ENCODE data around the gene GCDH.
"Not testable (repeated sequence)": the region's sequence is repeated elsewhere in the genome, so short reads cannot be mapped to it uniquely, and the experiment has no call there.

The GCDH gene

DNA sequence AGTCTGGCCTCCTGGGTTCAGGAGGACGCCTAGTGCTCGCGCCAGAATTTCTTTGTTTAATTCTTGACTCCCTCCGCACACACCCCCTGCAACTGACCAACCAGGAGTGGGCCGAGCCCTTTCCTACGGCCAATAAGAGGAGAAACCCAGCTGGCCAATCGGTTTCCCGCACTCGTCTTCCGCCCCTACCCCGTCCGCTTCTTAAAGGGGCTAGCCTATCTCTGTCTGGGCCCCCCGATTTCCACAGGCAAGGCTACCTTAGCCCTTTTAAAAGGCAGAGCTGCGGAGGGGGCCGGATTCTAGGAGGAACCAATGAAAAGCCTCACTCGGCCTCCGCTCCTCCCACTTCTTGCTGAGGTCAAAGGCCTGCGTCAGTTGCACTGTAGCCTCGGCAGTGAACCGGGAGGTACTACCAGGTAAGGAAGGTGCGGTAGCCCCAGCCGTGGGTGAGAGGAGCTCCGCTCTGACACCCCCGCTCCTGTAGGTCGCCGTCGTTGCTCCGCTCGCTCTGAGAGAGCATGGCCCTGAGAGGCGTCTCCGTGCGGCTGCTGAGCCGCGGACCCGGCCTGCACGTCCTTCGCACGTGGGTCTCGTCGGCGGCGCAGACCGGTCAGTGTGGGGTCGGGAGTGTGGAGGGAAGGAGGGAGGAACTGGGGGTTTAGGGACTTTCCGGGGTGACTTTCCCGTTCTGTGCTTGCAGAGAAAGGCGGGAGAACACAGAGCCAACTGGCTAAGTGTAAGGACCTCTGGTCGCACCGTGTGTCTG lies at the start of gene GCDH:
Gene GCDH, plus strand, starts transcription at position 374 of the 766 bp plus-strand sequence. Its CDS starts 145 bp downstream, at position 519.
- DNase-seq (ENCODE audit: low spot score): peak; percentile 98

DNA sequence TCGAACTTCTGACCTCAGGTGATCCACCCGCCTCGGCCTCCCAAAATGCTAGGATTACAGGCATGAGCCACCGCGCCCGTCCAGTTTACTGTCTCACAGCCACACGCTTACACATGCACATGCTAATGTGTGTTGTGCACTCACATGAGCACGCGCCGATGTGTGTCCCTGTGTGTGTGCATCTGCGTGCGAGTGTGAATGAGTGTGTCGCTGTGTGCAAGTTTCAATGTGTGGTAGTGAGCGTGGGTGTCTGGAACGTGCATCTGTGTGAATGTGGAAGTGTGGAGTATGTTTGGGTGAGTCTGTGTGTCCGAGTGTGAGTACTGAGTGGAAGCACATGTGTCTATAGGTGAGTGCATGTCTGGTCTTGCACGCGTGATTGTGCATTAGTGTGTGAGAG lies 48.4 kb upstream of the GCDH start:
- DNase-seq (ENCODE audit: low spot score): no peak

DNA sequence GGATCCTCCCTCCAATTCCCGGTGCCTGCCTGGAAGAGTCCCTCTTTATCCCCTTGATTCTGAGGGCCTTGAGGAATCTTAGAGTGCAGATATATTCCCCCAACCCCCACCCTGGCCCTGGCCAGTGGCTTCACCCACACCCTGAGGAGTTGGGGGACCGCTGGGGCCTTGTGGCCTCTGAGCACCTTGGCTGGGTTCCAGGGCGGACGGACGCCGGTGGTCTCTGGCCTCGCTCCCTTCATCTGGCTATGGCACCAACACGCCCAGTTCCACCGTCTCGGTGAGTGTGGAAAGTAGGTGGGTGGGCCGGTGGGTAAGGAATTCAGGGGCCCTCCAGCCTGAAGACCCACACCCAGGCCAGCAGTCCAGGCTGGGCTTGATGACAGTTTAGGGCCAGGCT lies 47.6 kb upstream of the GCDH start:
- no peak for DNase-seq (ENCODE audit: low spot score)

DNA sequence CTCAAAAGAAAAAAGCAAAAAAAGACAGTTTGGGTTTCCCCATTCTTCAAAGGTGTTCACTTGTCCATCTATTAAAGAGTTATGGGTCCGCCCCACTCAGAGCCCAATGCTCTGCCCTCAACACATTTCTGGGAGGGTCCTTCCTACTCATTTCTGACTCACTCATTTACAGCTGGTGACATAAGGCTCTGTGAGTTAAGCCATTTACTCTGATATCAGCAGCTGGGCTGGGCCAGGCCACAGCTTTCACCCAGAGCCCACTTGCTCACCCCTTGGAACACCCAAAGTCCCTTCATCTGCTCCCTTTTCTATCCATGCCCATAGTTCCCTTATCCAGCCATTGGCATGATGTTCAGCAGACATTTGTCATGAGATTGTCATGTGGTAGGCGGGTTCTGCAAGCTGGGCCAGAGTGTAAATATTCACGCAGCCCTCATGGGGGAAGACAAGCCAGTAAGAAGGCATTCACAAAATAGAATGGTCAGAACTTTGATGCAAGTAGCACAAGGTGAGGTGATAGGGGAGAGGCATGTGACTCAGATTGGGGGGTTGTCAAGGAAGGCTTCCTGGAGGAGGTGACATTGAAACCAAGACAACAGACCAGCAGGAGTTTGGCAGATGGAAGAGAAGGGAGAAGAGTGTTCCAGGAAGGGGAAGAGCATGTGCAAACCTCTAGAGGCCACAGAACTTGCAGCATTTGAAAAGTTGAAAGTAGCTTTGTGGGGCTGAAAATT lies 46.8 kb upstream of the GCDH start:
- DNase-seq (ENCODE audit: low spot score): no peak

DNA sequence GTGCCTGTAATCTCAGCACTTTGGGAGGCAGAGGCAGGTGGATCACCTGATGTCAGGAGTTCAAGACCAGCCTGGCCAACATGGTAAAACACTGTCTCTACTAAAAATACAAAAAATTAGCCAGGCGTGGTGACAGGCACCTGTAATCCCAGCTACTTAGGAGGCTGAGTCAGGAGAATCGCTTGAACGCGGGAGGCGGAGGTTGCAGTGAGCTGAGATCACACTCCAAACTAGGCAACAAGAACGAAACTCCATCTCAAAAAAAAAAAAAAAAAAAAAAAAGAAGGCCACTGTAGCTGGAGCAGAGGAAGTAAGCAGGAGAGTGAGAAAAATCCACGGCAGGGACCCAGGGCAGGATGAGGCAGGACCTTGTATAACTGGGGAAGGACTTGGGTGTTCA lies 44.3 kb upstream of the GCDH start:
- not testable (repeated sequence) for DNase-seq (ENCODE audit: low spot score)

DNA sequence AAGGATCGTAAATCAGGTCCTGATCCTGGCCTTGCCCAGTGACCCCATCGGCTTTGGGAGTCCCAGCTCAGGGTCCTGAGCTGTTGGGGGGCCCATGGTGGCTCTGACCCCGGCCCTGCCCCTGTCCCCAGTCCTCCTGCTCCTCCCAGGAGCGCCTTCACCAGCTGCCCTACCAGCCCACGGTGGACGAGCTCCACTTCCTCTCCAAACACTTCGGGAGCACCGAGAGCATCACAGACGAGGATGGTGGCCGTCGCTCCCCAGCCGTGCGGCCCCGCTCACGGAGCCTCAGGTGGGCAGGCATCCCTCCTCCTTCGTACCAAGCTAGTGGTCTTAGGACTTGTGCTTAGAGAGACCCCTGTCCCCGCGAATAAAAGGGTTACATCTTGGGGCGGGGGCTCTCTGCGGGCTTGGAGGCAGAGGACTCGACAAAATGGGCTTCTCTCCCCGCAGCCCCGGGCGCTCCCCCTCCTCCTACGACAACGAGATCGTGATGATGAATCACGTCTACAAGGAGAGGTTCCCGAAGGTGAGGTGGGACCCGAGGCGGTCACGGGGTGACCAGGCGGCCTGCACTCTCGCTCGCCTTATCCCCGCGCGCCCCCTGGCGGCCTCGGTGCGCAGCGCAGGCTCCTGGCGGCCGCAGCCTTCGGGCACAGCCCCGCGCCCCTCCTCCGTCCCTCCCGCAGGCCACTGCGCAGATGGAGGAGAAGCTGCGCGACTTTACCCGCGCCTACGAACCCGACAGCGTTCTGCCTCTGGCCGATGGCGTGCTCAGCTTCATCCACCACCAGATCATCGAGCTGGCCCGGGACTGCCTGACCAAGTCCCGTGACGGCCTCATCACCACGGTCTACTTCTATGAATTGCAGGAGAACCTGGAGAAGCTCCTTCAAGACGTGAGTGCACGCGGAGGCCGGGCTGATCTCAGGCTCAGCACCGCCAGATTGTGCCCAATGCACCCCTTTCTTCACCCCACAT lies 43.5 kb upstream of the GCDH start:
- DNase-seq (ENCODE audit: low spot score): peak; percentile 44

DNA sequence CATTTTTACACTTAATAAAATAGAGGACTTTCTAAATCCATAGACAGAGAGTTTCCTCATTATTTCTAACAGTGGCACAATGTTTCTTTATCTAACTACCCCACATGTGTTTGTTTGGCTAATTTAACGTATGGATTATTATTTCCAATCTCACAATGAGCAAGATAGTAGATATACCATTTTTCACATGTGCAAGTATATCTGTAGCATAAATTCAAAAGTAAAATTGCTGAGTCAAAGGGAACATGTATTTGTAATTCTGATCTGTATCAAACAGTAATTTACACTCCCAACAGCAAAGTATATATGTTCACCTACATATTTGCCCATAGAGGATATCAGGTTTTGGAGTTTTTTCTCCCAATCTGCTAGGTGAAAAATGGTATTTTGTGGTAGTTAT lies 34.3 kb upstream of the GCDH start:
- no peak for DNase-seq (ENCODE audit: low spot score)

DNA sequence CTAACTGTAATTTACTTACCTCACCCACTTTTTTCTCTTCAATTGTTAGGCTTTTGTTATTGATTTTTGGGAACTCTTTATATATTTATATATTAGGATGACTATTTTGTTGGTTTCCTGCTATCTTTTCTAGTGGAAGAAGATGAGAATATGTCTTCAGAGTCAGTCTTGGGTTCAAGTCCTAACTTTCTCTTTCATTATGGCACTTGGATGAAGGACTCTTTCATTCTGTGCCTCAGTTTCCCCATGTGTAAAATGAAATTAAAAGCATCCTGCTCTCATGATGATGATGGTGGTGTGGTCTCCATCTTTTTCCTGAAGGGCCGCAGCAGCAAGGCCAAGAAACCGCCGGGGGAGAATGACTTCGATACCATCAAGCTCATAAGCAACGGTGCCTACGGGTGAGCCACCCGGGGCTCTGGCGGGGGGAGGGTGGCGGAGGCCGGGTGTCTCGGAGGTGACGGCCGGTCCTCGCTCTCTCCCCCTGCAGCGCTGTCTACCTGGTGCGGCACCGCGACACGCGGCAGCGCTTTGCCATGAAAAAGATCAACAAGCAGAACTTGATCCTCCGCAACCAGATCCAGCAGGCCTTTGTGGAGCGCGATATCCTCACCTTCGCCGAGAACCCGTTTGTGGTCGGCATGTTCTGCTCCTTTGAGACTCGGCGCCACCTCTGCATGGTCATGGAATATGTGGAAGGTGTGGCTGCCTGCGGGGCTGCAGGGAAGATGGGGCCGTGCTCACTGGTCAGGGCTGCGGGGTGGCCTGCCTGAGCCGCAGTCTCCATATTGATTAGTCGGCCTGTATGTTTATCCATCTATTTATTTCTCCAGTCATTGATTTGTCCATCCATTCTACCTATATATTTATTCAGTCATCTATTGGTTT lies 32.7 kb upstream of the GCDH start:
- no peak for DNase-seq (ENCODE audit: low spot score)

DNA sequence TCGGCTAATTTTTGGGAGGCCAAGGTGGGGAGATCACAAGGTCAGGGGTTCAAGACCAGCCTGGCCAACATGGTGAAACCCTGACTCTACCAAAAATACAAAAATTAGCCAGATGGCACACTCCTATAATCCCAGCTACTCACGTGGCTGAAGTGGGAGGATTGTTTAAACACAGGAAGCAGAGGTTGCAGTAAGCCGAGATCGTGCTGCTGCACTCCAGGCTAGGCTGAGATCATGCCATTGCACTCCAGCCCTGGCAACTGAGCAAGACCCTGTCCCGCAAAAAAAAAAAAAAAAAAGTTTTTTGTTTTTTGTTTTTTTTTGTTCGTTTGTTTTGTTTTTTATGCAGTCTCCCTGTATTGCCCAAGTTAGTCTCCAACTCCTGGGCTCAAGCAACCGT lies 31.4 kb upstream of the GCDH start:
- DNase-seq (ENCODE audit: low spot score): no peak

DNA sequence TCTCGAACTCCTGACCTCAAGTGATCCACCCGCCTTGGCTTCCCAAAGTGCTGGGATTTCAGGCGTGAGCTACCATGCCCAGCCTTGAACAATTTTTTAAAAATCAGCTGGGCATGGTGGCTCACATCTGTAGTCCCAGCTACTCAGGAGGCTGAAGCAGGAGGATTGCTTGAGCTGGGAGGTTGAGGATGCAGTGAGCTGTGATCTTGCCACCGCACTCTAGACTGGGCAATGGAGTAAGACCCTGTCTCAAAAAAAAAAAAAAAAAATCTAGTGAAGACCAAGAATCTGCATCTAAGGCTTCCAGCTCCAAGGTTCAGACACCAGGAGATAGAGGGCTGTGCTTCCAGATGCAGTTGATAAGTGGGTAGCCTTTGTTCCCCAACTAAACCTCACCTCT lies 26.8 kb upstream of the GCDH start:
- no peak for DNase-seq (ENCODE audit: low spot score)

DNA sequence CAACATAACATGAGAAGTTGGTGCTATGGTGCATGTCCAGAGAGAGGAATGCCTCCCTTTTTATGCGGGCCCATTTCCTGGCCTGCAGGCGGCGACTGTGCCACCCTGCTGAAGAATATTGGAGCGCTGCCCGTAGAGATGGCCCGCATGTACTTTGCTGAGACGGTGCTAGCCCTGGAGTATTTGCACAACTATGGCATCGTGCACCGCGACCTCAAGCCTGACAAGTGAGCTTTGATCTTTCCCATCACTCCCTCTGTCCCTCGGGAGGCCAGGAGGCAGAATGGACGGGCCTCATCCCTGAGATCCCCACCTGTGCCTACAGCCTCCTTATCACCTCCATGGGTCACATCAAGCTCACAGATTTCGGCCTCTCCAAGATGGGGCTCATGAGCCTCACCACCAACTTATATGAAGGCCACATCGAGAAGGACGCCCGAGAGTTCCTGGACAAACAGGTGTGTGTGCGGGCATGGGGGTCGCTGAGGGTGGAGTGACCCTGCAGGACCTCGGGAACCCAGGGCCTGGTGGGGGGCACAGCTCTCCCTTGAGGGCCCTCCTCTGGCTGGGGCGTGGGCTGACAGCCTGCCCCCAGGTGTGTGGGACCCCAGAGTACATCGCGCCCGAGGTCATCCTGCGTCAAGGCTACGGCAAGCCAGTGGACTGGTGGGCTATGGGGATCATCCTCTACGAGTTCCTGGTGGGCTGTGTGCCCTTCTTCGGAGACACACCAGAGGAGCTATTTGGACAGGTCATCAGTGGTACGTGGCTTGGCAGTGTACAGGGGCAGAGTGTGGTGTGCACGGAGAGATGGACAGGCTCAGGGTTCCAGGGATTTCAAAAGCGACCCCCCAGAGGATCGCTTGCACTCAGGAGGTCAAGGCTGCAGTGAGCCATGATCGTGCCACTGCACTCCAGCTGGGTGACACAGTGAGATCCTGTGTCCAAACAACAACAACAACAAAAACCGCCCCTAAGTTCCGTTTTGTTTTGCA lies 25.9 kb upstream of the GCDH start:
- DNase-seq (ENCODE audit: low spot score): no peak

DNA sequence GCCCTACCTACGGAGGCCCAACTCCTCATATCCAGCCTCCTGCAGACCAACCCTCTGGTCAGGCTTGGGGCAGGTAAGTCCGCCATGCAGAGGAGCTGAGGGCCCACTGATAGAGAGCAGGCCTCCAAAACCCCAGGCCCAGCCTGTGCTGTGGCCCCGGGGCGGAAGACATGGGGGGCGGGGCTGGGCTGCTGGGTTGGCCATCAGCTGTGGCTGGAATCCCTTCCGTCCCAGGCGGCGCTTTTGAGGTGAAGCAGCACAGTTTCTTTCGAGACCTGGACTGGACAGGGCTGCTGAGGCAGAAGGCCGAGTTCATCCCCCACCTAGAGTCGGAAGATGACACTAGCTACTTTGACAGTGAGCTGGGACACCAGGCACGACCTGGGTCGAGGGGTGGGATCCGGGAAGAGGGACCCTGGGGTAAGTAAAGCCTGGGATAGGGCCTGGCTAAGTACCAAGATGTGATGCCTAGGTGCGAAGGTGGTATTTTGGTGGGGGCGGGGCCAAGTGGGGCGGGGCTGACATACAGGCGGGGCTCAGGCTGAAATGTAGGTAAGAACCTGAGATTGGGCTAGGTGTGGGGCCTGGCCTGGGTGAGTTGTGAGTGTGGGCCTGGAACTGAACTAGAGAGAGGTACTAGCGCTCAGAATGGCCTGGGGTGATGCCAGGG lies 25.1 kb upstream of the GCDH start:
- no peak for DNase-seq (ENCODE audit: low spot score)

DNA sequence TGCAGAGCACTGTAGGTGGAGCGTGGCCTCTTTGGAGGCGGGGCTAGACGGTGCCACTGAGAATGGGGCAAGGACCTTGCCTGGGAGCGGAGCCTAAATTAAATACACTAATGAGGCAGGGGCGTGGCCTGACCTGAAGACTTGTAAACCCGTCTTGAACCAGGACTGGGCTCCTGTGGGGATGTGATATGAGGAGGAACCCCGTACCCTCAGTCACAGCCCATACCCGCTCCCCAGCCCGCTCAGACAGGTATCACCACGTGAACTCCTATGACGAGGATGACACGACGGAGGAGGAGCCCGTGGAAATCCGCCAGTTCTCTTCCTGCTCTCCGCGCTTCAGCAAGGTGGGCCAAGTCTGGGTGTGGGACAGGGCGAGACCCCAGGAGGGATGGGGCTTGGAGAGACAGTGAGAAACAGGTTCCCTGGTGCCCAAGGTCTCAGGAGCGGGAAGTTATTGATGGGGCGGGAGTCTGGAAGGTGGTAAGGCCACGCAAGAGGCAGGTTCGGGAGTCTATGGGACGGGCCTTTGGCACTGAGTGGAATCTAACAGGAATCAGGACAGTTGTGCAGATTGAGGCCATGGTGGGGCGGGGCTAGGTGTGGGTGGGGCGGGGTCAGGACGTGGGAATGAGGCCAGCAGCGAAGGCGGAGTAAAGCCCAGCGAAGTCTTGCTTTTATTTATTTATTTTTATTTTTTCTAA lies 24.4 kb upstream of the GCDH start:
- DNase-seq (ENCODE audit: low spot score): no peak

DNA sequence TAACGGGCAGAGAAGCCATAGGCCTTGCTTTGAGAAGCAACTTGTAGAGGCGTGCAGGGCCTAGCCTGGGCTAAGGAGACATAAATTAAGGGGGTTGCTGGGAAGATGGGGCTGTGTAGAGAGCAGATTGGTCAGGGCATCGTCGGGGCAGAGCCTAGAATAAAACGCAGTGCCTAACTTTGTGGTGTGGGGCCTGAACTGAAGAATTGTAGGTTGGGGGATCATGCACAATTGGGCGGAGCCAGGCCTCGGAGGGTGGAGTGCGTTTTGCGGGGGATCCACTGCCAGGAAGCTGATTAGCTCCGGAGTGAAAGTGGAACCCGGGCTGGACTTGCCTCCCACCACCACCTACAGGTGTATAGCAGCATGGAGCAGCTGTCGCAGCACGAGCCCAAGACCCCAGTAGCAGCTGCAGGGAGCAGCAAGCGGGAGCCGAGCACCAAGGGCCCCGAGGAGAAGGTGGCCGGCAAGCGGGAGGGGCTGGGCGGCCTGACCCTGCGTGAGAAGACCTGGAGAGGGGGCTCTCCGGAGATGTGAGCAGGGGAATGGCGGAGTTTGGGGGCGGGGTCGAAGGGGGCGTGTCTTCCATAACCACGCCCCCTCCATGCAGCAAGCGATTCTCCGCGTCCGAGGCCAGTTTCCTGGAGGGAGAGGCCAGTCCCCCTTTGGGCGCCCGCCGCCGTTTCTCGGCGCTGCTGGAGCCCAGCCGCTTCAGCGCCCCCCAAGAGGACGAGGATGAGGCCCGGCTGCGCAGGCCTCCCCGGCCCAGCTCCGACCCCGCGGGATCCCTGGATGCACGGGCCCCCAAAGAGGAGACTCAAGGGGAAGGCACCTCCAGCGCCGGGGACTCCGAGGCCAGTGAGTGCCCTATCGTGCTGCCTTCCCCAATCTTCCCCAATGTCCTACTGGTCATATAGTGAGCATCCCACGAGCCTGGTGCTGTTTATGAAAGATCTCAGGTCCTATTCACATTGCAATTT lies 23.6 kb upstream of the GCDH start:
- DNase-seq (ENCODE audit: low spot score): peak; percentile 41

DNA sequence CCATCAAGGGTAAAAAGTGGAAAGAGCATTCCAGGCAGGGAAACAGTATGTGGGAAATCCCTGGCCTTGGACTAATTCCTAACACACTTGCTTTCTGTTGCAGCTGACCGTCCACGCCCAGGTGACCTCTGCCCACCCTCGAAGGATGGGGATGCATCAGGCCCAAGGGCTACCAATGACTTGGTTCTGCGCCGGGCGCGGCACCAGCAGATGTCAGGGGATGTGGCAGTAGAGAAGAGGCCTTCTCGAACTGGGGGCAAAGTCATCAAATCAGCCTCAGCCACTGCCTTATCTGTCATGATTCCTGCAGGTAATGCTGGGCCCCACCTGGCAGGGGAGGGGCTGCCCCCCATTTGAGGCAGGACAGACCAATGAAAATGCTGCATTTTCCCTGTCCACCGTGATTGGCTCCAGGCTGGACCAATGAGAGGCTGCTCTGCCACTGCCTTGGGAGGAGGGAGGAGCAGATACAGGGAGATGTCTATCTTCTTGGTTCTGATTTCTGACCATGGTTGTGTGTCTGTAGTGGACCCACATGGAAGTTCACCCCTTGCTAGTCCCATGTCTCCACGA lies 22.3 kb upstream of the GCDH start:
- DNase-seq (ENCODE audit: low spot score): no peak

DNA sequence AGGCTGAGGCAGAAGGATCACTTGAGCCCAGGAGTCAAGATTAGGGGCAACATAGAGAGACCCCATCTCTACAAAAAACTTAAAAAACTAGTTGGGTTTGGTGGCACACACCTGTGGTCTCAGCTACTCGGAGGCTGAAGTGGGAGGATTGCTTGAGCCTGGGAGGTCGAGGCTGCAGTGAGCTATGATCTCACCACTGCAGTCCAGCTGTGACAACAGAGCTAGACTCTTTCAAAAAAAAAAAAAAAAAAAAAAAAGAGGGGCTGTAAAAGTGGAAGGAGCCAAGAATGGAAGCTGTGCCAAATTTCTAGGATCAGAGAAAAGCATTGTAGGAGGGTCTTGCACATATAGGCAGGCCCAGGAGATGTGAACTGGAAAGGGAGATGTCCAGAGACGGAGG lies 19.3 kb upstream of the GCDH start:
- no peak for DNase-seq (ENCODE audit: low spot score)

DNA sequence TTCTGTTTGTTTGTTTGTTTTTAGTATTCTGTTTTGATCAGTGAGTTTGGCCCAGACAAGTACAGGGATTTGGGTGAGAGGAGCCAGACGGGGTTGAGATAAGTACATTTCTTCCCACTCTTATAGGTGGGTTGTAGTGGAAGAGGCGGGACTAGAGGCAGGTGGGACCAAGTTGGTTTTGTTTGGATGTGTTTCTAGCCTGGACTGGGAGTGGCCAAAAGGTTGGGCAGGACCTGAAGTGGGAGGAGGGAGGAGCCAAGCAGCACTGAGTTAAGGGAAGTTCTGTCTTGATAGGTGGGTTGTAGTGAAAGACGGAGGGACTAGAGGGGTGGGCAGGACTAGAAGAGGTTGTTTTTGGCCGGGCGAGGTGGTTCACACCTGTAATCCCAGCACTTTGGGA lies 18.7 kb upstream of the GCDH start:
- no peak for DNase-seq (ENCODE audit: low spot score)

All from kidney capillary endothelial cell (primary cell).